NCI-H2196 (cell line): ENCODE data around the gene SUPT3H.
A peak's percentile ranks its signal among the peaks of the same experiment; 100 is the strongest.

Source experiments
- DNase-seq: peaks from one replicate; lab custom pipeline; 2025; ENCODE audit not compliant: unreplicated experiment; lab: John Stamatoyannopoulos, UW

Gene SUPT3H

GRCh38 chr6:45377554-45378333 is at the start of gene SUPT3H:
SUPT3H (minus strand) TSS chr6:45377934.
- DNase-seq, result peak; percentile 92

- no peak for DNase-seq
Observed at GRCh38 chr6:45426251-45426650, 48.5 kb upstream of the SUPT3H start.

- DNase-seq, result no peak
Observed at GRCh38 chr6:45424451-45424861, 46.7 kb upstream of the SUPT3H start.

- DNase-seq, result no peak
Observed at GRCh38 chr6:45423824-45424450, 46.2 kb upstream of the SUPT3H start.

GRCh38 chr6:45423111-45423823 is 45.5 kb upstream of the SUPT3H start:
- DNase-seq, result no peak

- DNase-seq, result no peak
Observed at GRCh38 chr6:45422503-45423110, 44.9 kb upstream of the SUPT3H start.

- peak; percentile 4 for DNase-seq
Observed at GRCh38 chr6:45421709-45422502, 44.2 kb upstream of the SUPT3H start.

GRCh38 chr6:45420909-45421708 is 43.4 kb upstream of the SUPT3H start:
- no peak for DNase-seq

GRCh38 chr6:45420083-45420908 is 42.6 kb upstream of the SUPT3H start:
- DNase-seq, result no peak

- DNase-seq, result no peak
Observed at GRCh38 chr6:45419571-45420082, 41.9 kb upstream of the SUPT3H start.

- DNase-seq, result no peak
Observed at GRCh38 chr6:45417436-45417835, 39.7 kb upstream of the SUPT3H start.

- DNase-seq, result no peak
Observed at GRCh38 chr6:45416700-45417099, 39.0 kb upstream of the SUPT3H start.

- no peak for DNase-seq
Observed at GRCh38 chr6:45415788-45416518, 38.2 kb upstream of the SUPT3H start.

GRCh38 chr6:45415315-45415714 is 37.6 kb upstream of the SUPT3H start:
- DNase-seq, result no peak

GRCh38 chr6:45411959-45412358 is 34.2 kb upstream of the SUPT3H start:
- no peak for DNase-seq

- no peak for DNase-seq
Observed at GRCh38 chr6:45400021-45400420, 22.3 kb upstream of the SUPT3H start.

GRCh38 chr6:45398075-45398813 is 20.5 kb upstream of the SUPT3H start:
- no peak for DNase-seq
